ENCODE measurements around the gene ITSN2.
"Not testable (repeated sequence)": the region's sequence is repeated elsewhere in the genome, so short reads cannot be mapped to it uniquely, and the experiment has no call there.

Gene ITSN2

DNA sequence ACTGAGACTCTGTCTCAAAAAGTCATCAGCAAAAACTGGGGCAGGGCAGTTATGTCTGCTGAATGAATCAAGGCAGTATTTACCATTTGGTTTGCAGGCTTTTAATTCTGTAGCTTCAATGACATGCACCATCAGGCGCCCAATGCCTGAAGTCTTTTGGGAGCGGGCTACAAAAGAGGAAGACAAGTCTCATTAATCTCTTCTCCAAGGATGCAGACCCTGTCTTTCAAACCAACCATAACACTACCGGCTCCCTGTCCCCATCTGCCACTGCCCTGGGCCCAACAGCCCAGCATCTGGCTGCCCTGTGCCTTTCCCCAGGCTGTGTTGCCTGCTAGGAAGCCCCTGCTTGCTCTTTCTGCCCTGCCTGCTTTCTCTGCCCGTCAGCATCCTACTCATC is 155.2 kb downstream of the ITSN2 start:
- DNase-seq (ENCODE audit: low spot score) = no peak
- ChIA-PET CTCF (no interaction called here), POLR2A (ENCODE audit: low non-redundant PET) (no interaction called here)
- TF ChIP-seq, protein P1, sequence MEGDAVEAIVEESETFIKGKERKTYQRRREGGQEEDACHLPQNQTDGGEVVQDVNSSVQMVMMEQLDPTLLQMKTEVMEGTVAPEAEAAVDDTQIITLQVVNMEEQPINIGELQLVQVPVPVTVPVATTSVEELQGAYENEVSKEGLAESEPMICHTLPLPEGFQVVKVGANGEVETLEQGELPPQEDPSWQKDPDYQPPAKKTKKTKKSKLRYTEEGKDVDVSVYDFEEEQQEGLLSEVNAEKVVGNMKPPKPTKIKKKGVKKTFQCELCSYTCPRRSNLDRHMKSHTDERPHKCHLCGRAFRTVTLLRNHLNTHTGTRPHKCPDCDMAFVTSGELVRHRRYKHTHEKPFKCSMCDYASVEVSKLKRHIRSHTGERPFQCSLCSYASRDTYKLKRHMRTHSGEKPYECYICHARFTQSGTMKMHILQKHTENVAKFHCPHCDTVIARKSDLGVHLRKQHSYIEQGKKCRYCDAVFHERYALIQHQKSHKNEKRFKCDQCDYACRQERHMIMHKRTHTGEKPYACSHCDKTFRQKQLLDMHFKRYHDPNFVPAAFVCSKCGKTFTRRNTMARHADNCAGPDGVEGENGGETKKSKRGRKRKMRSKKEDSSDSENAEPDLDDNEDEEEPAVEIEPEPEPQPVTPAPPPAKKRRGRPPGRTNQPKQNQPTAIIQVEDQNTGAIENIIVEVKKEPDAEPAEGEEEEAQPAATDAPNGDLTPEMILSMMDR (conservative IDR thresholded peaks at IDR 0.05; ENCODE audit: low read depth) = no peak
- H3K27ac ChIP-seq = no peak overlapping the region

DNA sequence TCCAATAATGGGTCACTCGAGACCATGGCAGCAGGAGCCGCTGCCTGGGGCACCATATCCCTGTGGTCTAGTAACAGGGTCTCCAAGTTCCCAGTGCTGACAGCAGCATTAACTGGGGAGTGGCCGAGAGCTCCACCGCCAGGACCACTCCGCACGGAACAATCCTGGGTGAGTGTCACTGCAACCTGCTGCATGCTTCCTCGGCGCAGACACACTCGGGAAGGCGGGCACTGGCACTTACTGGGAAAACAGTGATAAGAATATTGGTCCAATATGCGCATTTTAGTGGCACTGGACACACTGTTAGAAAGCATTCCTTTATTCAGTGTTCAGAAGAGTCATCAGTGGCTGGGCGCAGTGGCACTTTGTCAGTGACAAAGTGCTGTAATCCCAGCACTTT is 155.8 kb downstream of the ITSN2 start:
- ChIA-PET CTCF (no interaction called here), POLR2A (ENCODE audit: low non-redundant PET) (no interaction called here)
- TF ChIP-seq, protein P1 (conservative IDR thresholded peaks at IDR 0.05; ENCODE audit: low read depth) = no peak

DNA sequence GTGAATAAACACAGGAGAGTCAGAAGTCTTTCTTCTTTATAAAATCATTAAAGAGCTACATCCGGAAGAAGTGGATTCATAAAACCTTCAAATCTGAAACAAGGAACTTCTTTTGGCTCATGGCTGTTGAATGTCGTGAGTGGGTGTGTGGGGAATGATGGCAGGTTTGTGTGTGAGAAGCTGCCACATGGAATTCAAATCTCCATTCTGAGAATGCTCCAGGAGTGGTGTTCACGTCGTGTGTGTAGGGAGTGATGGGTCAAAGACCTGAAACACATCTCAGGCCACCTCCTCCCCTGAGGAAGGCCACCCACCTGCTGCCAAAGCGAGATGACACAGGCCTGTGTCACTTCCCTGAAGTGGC is 156.6 kb downstream of the ITSN2 start:
- POLR2A ChIA-PET (ENCODE audit: low non-redundant PET) = no interaction called here
- TF ChIP-seq, protein P1 (conservative IDR thresholded peaks at IDR 0.05; ENCODE audit: low read depth) = no peak

More for the DNA sequence above, 155.8 kb downstream of the ITSN2 start:
- no peak for DNase-seq (ENCODE audit: low spot score)
- no peak overlapping the region for H3K27ac ChIP-seq

DNA sequence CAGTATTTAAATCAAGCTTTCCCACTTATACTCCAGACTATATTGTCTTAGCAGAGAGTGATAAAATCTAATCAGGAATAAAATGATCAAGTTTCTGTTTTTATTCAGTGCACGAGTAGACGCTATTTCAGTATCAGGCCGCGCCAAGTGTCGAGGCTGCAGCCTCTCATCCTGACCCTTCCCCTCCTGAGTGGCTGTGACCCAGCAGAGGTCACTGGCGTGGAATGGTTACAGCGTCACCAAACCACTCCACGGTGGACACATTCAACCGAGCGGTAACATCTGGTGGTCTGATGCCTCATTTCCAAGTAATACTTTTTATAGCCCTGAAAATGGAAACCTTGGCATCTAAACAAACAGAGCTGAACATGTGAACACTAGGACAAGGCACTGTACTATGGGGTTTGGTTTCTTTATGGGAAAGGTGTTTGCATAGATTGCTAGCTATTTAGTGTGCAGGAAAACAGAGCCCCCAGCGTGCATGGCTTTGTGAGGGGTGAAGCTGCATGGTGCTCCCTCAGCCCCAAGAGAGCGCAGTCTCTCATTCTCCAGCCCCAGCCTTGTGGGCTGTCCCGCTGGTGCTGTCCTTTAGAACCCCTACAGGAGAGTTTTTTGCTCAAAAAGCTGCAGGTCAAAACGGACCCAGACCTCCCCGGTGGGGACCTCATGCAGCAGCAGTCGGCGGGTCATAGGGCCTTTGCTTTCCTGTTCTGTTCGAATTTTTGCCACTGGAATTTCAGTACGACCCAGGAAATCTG is 157.1 kb downstream of the ITSN2 start:
- DNase-seq (ENCODE audit: low spot score) = no peak
- ChIA-PET POLR2A (ENCODE audit: low non-redundant PET) (no interaction called here), CTCF (no interaction called here)
- TF ChIP-seq, protein P1 (conservative IDR thresholded peaks at IDR 0.05; ENCODE audit: low read depth) = no peak
- H3K27ac ChIP-seq = no peak overlapping the region

More for the DNA sequence above, 156.6 kb downstream of the ITSN2 start:
- no peak overlapping the region for H3K27ac ChIP-seq
- no peak for DNase-seq (ENCODE audit: low spot score)
- CTCF ChIA-PET = no interaction called here

DNA sequence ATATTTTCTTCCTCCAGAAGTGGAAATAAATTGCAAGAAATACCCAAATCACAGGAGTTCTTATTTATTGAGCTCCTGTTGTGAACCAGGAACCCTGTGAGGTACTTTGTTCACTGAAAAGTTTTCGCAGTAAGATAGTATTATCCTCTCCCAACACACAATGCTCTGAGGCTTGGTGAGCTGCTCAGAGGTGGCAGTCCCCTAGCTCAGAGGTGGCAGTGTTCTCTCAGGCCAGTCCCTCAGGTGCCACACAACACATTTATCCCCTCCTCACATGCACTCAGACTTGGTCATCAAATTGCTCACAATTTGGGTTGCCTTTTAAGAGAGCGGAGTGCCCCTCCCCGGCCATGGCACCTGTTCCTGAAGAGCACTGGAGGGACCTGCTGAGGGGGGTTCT is 159.5 kb downstream of the ITSN2 start:
- TF ChIP-seq, protein P1 (conservative IDR thresholded peaks at IDR 0.05; ENCODE audit: low read depth) = no peak
- ChIA-PET POLR2A (ENCODE audit: low non-redundant PET) (interaction anchor here (0.6 kb wide), 1 partner anchor 117 kb away, joined by 3 read pairs; no protein-coding TSS in a partner anchor), CTCF (no interaction called here)
- H3K27ac ChIP-seq = no peak overlapping the region
- DNase-seq (ENCODE audit: low spot score) = no peak

DNA sequence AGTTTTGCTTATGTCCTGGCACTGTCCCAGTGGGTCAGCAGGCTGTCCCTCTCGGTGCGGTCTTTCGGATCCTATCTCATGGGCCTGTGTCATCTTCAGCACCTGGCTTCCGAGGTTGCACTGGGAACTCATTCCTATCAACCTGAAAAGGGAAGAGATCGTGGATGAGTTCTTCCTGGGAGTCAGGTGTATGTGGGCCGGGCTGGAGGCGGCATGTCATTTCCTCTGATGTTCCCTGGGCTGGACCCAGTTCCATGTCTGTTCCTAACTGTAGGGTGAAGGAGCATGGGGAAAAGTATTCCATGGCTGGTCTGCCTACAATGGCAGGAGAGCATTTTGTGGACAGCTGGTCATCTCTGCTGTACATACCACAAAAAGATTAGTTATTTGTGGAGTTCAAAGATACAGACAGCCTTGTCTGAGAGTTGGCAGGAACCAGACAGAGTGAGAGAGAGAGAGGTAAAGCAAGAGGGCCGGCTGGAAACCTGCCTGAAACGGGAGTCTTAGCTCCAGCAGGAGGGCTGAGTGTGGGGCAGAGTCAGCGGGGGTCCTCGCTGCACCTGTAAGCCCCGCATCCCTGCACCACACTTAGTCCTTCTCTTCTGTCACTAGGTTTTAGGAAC is 160.3 kb downstream of the ITSN2 start:
- TF ChIP-seq, protein P1 (conservative IDR thresholded peaks at IDR 0.05; ENCODE audit: low read depth) = no peak
- ChIA-PET CTCF (no interaction called here), POLR2A (ENCODE audit: low non-redundant PET) (no interaction called here)
- no peak for DNase-seq (ENCODE audit: low spot score)
- H3K27ac ChIP-seq = no peak overlapping the region

DNA sequence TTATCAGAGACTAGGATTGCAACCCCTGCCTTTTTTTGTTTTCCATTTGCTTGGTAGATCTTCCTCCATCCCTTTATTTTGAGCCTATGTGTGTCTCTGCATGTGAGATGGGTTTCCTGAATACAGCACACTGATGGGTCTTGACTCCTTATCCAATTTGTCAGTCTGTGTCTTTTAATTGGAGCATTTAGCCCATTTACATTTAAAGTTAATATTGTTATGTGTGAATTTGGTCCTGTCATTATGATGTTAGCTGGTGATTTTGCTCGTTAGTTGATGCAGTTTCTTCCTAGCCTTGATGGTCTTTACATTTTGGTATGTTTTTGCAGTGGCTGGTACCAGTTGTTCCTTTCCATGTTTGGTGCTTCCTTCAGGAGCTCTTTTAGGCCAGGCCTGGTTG is 163.1 kb downstream of the ITSN2 start:
- POLR2A ChIA-PET (ENCODE audit: low non-redundant PET); CTCF ChIA-PET; DNase-seq (ENCODE audit: low spot score); H3K27ac ChIP-seq: not testable (repeated sequence)
